ENCODE results near the gene SGPP2.
"Not testable (repeated sequence)": the region's sequence is repeated elsewhere in the genome, so short reads cannot be mapped to it uniquely, and the experiment has no call there.

Gene SGPP2

DNA sequence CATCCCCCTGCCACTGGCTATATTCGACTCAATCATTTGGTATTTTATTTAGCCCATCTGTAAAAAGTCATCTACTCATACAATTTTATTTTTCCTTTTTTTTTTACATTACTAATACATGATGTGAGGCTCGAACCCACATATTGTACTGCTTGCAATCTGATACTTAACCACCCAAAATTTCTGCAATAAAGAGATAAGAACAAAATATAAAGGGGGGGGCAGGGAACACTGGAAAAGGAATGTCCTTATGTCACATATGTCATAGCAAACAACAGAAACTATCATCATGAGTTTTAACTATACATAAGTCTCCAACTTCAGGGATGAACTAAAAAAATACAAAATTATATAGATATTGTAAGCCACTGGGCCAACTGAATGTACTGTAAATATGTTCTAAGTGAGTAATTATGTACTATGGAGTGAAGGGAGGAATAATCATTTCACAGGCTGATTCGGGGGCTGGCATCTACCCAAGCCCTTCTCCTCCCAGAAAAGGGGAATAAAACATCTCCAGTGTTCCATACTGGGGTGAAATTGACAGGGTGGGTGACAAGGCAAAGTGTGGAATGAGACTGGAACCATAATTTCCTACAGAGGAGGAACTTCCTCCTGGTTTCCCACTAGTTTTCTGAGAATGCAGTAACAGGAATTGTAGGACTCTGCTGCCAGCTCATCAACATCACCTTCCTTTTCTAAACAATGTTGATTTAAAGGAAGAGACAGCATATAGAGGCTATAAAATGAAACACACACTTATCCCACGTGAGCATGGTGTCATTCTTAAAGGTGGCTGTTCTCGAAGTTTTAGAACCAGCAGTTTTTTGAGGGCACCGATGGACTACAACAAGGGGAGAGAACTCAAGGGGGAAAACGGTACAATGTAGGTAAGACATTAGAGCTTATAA, 152.1 kb downstream of the SGPP2 start:
- Histone ChIP-seq H3K27me3 (ENCODE audit: control insufficient read depth in 1 of 2, insufficient read depth in 2 of 2, low read length in 2 of 2) (no peaks in the 10 kb centered on the region), H3K4me3 (ENCODE audit: low read length in 2 of 2) (no peak overlapping the region), H3K27ac (ENCODE audit: low read length) (no peak overlapping the region), H3K4me1 (ENCODE audit: control insufficient read depth, insufficient read depth, low read length) (peaks cover 13% of the 10 kb centered on the region), H3K9ac (ENCODE audit: low read length in 2 of 2) (no peak overlapping the region), H3K9me3 (ENCODE audit: control insufficient read depth in 2 of 2, low read length in 2 of 2) (no peaks in the 10 kb centered on the region), H3K36me3 (ENCODE audit: control insufficient read depth in 2 of 2, insufficient read depth in 2 of 2, low read length in 2 of 2) (peaks cover 0 to 3% of the 10 kb centered on the region in 2 donors)

DNA sequence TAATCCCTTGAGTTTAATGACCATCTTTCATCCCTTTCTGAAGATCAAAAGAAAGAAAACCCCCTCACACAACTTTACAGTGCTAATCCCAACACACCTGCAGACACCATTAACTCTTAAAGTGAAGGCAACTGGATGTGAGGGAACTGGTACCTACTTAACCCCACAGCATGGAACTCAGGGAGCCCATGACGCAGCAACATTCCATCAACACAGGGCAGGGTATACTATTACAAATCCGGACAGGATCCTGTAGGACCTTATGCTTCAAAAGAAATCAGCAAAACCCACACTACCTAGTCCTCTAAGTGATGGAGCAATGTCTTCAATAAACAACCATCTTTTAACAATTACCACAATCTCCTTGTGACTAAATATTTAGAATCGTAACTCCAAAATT, 153.0 kb downstream of the SGPP2 start:
- no peaks in the 10 kb centered on the region for H3K36me3 ChIP-seq (ENCODE audit: control insufficient read depth in 2 of 2, insufficient read depth in 2 of 2, low read length in 2 of 2)
- no peak overlapping the region for H3K9ac ChIP-seq (ENCODE audit: low read length in 2 of 2)
- H3K27ac ChIP-seq (ENCODE audit: low read length): no peak overlapping the region
- peaks cover 4% of the 10 kb centered on the region for H3K4me1 ChIP-seq (ENCODE audit: control insufficient read depth, insufficient read depth, low read length)
- no peak overlapping the region for H3K4me3 ChIP-seq (ENCODE audit: low read length in 2 of 2)
- H3K9me3 ChIP-seq (ENCODE audit: control insufficient read depth in 2 of 2, low read length in 2 of 2): no peaks in the 10 kb centered on the region
- no peaks in the 10 kb centered on the region for H3K27me3 ChIP-seq (ENCODE audit: control insufficient read depth in 1 of 2, insufficient read depth in 2 of 2, low read length in 2 of 2)

- no peaks in the 10 kb centered on the region for H3K27me3 ChIP-seq (ENCODE audit: control insufficient read depth in 1 of 2, insufficient read depth in 2 of 2, low read length in 2 of 2)
- H3K4me1 ChIP-seq (ENCODE audit: control insufficient read depth, insufficient read depth, low read length): no peaks in the 10 kb centered on the region
- no peaks in the 10 kb centered on the region for H3K36me3 ChIP-seq (ENCODE audit: control insufficient read depth in 2 of 2, insufficient read depth in 2 of 2, low read length in 2 of 2)
- H3K27ac ChIP-seq (ENCODE audit: low read length): no peak overlapping the region
- H3K9ac ChIP-seq (ENCODE audit: low read length in 2 of 2): no peak overlapping the region
- no peak overlapping the region for H3K4me3 ChIP-seq (ENCODE audit: low read length in 2 of 2)
- H3K9me3 ChIP-seq (ENCODE audit: control insufficient read depth in 2 of 2, low read length in 2 of 2): no peaks in the 10 kb centered on the region
Measured at GRCh38 chr2:222582928-222583327, 158.6 kb downstream of the SGPP2 start.

- H3K27ac ChIP-seq (ENCODE audit: low read length); H3K4me3 ChIP-seq (ENCODE audit: low read length in 2 of 2); H3K9ac ChIP-seq (ENCODE audit: low read length in 2 of 2); H3K36me3 ChIP-seq (ENCODE audit: control insufficient read depth in 2 of 2, insufficient read depth in 2 of 2, low read length in 2 of 2); H3K27me3 ChIP-seq (ENCODE audit: control insufficient read depth in 1 of 2, insufficient read depth in 2 of 2, low read length in 2 of 2); H3K4me1 ChIP-seq (ENCODE audit: control insufficient read depth, insufficient read depth, low read length); H3K9me3 ChIP-seq (ENCODE audit: control insufficient read depth in 2 of 2, low read length in 2 of 2): not testable (repeated sequence)
Measured at GRCh38 chr2:222584589-222584988, 160.2 kb downstream of the SGPP2 start.

GRCh38 chr2:222591661-222592060, 167.3 kb downstream of the SGPP2 start:
- H3K36me3 ChIP-seq (ENCODE audit: control insufficient read depth in 2 of 2, insufficient read depth in 2 of 2, low read length in 2 of 2): peaks cover 3 to 7% of the 10 kb centered on the region in 2 donors
- H3K27ac ChIP-seq (ENCODE audit: low read length): no peak overlapping the region
- no peaks in the 10 kb centered on the region for H3K4me1 ChIP-seq (ENCODE audit: control insufficient read depth, insufficient read depth, low read length)

GRCh38 chr2:222592176-222592575, 167.8 kb downstream of the SGPP2 start:
- Histone ChIP-seq H3K4me1 (ENCODE audit: control insufficient read depth, insufficient read depth, low read length) (no peaks in the 10 kb centered on the region), H3K27me3 (ENCODE audit: control insufficient read depth in 1 of 2, insufficient read depth in 2 of 2, low read length in 2 of 2) (no peaks in the 10 kb centered on the region), H3K36me3 (ENCODE audit: control insufficient read depth in 2 of 2, insufficient read depth in 2 of 2, low read length in 2 of 2) (peaks cover 3 to 7% of the 10 kb centered on the region in 2 donors), H3K9me3 (ENCODE audit: control insufficient read depth in 2 of 2, low read length in 2 of 2) (no peaks in the 10 kb centered on the region), H3K9ac (ENCODE audit: low read length in 2 of 2) (no peak overlapping the region), H3K4me3 (ENCODE audit: low read length in 2 of 2) (no peak overlapping the region), H3K27ac (ENCODE audit: low read length) (no peak overlapping the region)

More at GRCh38 chr2:222591661-222592060, 167.3 kb downstream of the SGPP2 start:
- Histone ChIP-seq H3K27me3 (ENCODE audit: control insufficient read depth in 1 of 2, insufficient read depth in 2 of 2, low read length in 2 of 2) (no peaks in the 10 kb centered on the region), H3K9me3 (ENCODE audit: control insufficient read depth in 2 of 2, low read length in 2 of 2) (no peaks in the 10 kb centered on the region), H3K9ac (ENCODE audit: low read length in 2 of 2) (no peak overlapping the region), H3K4me3 (ENCODE audit: low read length in 2 of 2) (no peak overlapping the region)

- Histone ChIP-seq H3K27me3 (ENCODE audit: control insufficient read depth in 1 of 2, insufficient read depth in 2 of 2, low read length in 2 of 2) (no peaks in the 10 kb centered on the region), H3K27ac (ENCODE audit: low read length) (no peak overlapping the region), H3K36me3 (ENCODE audit: control insufficient read depth in 2 of 2, insufficient read depth in 2 of 2, low read length in 2 of 2) (peaks cover 5 to 14% of the 10 kb centered on the region in 2 donors), H3K9ac (ENCODE audit: low read length in 2 of 2) (no peak overlapping the region), H3K4me3 (ENCODE audit: low read length in 2 of 2) (no peak overlapping the region), H3K9me3 (ENCODE audit: control insufficient read depth in 2 of 2, low read length in 2 of 2) (no peaks in the 10 kb centered on the region), H3K4me1 (ENCODE audit: control insufficient read depth, insufficient read depth, low read length) (no peaks in the 10 kb centered on the region)
Measured at GRCh38 chr2:222594679-222595078, 170.3 kb downstream of the SGPP2 start.

- H3K27me3 ChIP-seq (ENCODE audit: control insufficient read depth in 1 of 2, insufficient read depth in 2 of 2, low read length in 2 of 2): no peaks in the 10 kb centered on the region
- no peak overlapping the region for H3K4me3 ChIP-seq (ENCODE audit: low read length in 2 of 2)
- no peaks in the 10 kb centered on the region for H3K9me3 ChIP-seq (ENCODE audit: control insufficient read depth in 2 of 2, low read length in 2 of 2)
- H3K9ac ChIP-seq (ENCODE audit: low read length in 2 of 2): no peak overlapping the region
- H3K27ac ChIP-seq (ENCODE audit: low read length): no peak overlapping the region
- H3K4me1 ChIP-seq (ENCODE audit: control insufficient read depth, insufficient read depth, low read length): no peaks in the 10 kb centered on the region
- peaks cover 5 to 17% of the 10 kb centered on the region in 2 donors for H3K36me3 ChIP-seq (ENCODE audit: control insufficient read depth in 2 of 2, insufficient read depth in 2 of 2, low read length in 2 of 2)
Measured at GRCh38 chr2:222595581-222595980, 171.2 kb downstream of the SGPP2 start.

DNA sequence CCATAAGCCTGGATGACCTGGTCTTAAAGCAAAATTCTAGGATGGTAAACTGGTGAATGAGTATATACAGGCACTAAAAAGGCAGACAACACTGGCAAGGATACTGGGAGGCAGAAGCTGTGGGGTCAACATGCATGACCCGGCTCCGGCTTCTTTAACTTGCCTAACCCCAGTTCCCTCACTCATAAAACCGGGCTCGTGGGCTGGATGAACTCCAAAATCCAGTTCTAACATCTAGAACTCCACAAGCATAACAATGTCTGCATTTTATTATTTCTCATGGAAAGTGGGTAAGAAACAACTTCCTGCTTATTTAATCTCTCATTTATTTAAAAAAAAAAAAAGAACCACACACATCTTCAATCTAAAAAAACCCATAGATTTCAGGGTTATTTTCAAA, 174.3 kb downstream of the SGPP2 start:
- Histone ChIP-seq H3K27me3 (ENCODE audit: control insufficient read depth in 1 of 2, insufficient read depth in 2 of 2, low read length in 2 of 2) (no peaks in the 10 kb centered on the region), H3K9ac (ENCODE audit: low read length in 2 of 2) (no peak overlapping the region), H3K9me3 (ENCODE audit: control insufficient read depth in 2 of 2, low read length in 2 of 2) (no peaks in the 10 kb centered on the region), H3K36me3 (ENCODE audit: control insufficient read depth in 2 of 2, insufficient read depth in 2 of 2, low read length in 2 of 2) (peaks cover 5 to 10% of the 10 kb centered on the region in 2 donors), H3K4me3 (ENCODE audit: low read length in 2 of 2) (no peak overlapping the region), H3K27ac (ENCODE audit: low read length) (no peak overlapping the region), H3K4me1 (ENCODE audit: control insufficient read depth, insufficient read depth, low read length) (no peaks in the 10 kb centered on the region)

DNA sequence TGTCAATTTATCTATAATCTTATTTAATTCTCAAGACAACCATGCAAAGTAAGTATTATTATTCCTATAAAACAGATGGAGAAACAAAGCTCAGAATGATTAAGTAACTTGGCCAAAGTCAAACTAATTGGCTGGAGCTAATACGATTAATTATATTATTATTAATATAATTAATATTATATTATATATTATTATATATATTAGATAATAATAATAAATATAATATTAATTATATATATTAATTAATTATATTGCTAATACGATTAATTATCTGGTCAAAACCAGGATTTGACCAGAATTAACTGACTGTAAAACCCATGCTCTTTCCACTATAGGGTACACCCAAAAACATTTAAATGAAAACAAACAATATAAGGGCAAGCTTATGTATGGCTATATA, 179.2 kb downstream of the SGPP2 start:
- no peak overlapping the region for H3K9ac ChIP-seq (ENCODE audit: low read length in 2 of 2)
- H3K4me1 ChIP-seq (ENCODE audit: control insufficient read depth, insufficient read depth, low read length): no peaks in the 10 kb centered on the region
- no peak overlapping the region for H3K4me3 ChIP-seq (ENCODE audit: low read length in 2 of 2)
- no peaks in the 10 kb centered on the region for H3K9me3 ChIP-seq (ENCODE audit: control insufficient read depth in 2 of 2, low read length in 2 of 2)
- no peak overlapping the region for H3K27ac ChIP-seq (ENCODE audit: low read length)
- H3K27me3 ChIP-seq (ENCODE audit: control insufficient read depth in 1 of 2, insufficient read depth in 2 of 2, low read length in 2 of 2): no peaks in the 10 kb centered on the region
- peaks cover under 1 to 10% of the 10 kb centered on the region in 2 donors for H3K36me3 ChIP-seq (ENCODE audit: control insufficient read depth in 2 of 2, insufficient read depth in 2 of 2, low read length in 2 of 2)

Measured in stomach smooth muscle (tissue), 2 donors.